ENCODE results near the gene OR2M5. TPM values are rescaled to one million over a fixed set of nuclear protein-coding genes. Genes with fewer than 3 reads are reported as not detected.

OR2M5 gene
- total and polyA plus RNA-seq, 9 donors: not detected

GRCh38 chr1:248152056-248152827 lies 7.3 kb downstream of the OR2M5 start:
- 80 to 82% (median 80%) methylated on average over 6 of the region's 6 CpGs for WGBS, 3 donors
- Histone ChIP-seq H3K4me1 (ENCODE audit: insufficient read depth) (no peaks in the 10 kb centered on the region), H3K27me3 (no peaks in the 10 kb centered on the region), H3K27ac (no peak overlapping the region), H3K9me3 (no peaks in the 10 kb centered on the region), H3K4me3 (no peak overlapping the region), H3K36me3 (no peaks in the 10 kb centered on the region)
- DNase-seq: no peak
- intact Hi-C loops (cut with DNase I): no loop called here
- TF ChIP-seq POLR2A (IDR thresholded peaks at IDR 0.05) (no peak), CTCF (IDR thresholded peaks at IDR 0.05) (no peak), EP300 (IDR thresholded peaks at IDR 0.05) (no peak)

- Histone ChIP-seq H3K4me3 (no peak overlapping the region), H3K9me3 (no peaks in the 10 kb centered on the region), H3K27ac (no peak overlapping the region), H3K27me3 (no peaks in the 10 kb centered on the region), H3K4me1 (ENCODE audit: insufficient read depth) (no peaks in the 10 kb centered on the region), H3K36me3 (no peaks in the 10 kb centered on the region)
- WGBS, 3 donors: 80 to 92% (median 80%) methylated on average over 1 of the region's 1 CpG
- TF ChIP-seq EP300 (IDR thresholded peaks at IDR 0.05) (no peak), POLR2A (IDR thresholded peaks at IDR 0.05) (no peak), CTCF (IDR thresholded peaks at IDR 0.05) (no peak)
- intact Hi-C loops (cut with DNase I): no loop called here
- no peak for DNase-seq
Measured at GRCh38 chr1:248155927-248156326, 11.0 kb downstream of the OR2M5 start.

- intact Hi-C loops (cut with DNase I): no loop called here
- H3K27ac ChIP-seq: no peak overlapping the region
- H3K9me3 ChIP-seq: no peaks in the 10 kb centered on the region
- no peaks in the 10 kb centered on the region for H3K4me1 ChIP-seq (ENCODE audit: insufficient read depth)
- WGBS, 3 donors: 85 to 89% (median 87%) methylated on average over 4 of the region's 4 CpGs
- H3K4me3 ChIP-seq: no peak overlapping the region
- H3K36me3 ChIP-seq: no peaks in the 10 kb centered on the region
- TF ChIP-seq EP300 (IDR thresholded peaks at IDR 0.05): no peak
- TF ChIP-seq CTCF (IDR thresholded peaks at IDR 0.05): no peak
- no peak for TF ChIP-seq POLR2A (IDR thresholded peaks at IDR 0.05)
- H3K27me3 ChIP-seq: no peaks in the 10 kb centered on the region
- no peak for DNase-seq
Measured at GRCh38 chr1:248158758-248159157, 13.8 kb downstream of the OR2M5 start.

- Histone ChIP-seq H3K4me1 (ENCODE audit: insufficient read depth) (no peaks in the 10 kb centered on the region), H3K36me3 (no peaks in the 10 kb centered on the region), H3K27me3 (no peaks in the 10 kb centered on the region), H3K27ac (no peak overlapping the region), H3K4me3 (no peak overlapping the region), H3K9me3 (no peaks in the 10 kb centered on the region)
- 82 to 84% (median 83%) methylated on average over 12 of the region's 12 CpGs for WGBS, 3 donors
- intact Hi-C loops (cut with DNase I): no loop called here
- no peak for DNase-seq
- no peak for TF ChIP-seq POLR2A (IDR thresholded peaks at IDR 0.05)
- TF ChIP-seq EP300 (IDR thresholded peaks at IDR 0.05): no peak
- TF ChIP-seq CTCF (IDR thresholded peaks at IDR 0.05): no peak
Measured at GRCh38 chr1:248164031-248164430, 19.1 kb downstream of the OR2M5 start.
